Neural progenitor cell (in vitro differentiated cells): Measurements from ENCODE around the gene LSMEM2.

Experiments used
- EZH2 ChIP-seq: fragments of 200-600 bp; sonication (generic); IDR thresholded peaks from 2 replicates; pipeline ENCODE4 v1.6.1; 2017; ENCODE audit warnings: antibody characterized with exemption, mild to moderate bottlenecking, moderate library complexity
- TF ChIP-seq, protein P1 (sequence below): fragments of 200-600 bp; sonication (generic); IDR thresholded peaks from 2 replicates; pipeline ENCODE4 v1.5.1; 2017; ENCODE audit warnings: antibody characterized with exemption, mild to moderate bottlenecking

DNA sequence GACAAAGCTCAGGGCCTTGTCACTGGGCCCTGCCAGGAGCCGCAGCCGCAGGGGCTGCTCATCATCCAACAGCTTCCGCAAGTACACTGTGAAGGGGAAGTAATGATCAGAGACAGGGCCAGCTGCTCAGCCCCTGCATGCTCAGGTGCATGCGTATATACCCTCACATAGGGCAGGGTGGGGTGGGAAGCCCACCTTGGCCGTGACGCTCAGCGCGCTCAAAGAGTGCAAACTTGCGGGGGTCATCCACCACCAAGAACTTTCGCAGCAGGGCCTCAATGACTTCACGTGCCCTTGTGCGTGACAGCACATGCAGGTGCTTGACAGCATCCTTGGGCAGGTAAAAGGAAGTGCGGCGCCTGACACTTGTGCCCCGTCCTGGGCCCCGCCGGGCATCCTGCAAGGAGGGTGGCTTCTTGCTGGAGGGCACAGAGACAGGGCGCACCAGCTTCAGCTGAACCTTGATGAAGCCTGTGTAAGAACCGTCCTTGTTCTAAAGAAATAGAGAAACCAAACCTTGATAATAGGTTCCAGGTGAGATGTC lies 52.5 kb downstream of the LSMEM2 start:
- no peak for TF ChIP-seq EZH2
- TF ChIP-seq, protein P1, sequence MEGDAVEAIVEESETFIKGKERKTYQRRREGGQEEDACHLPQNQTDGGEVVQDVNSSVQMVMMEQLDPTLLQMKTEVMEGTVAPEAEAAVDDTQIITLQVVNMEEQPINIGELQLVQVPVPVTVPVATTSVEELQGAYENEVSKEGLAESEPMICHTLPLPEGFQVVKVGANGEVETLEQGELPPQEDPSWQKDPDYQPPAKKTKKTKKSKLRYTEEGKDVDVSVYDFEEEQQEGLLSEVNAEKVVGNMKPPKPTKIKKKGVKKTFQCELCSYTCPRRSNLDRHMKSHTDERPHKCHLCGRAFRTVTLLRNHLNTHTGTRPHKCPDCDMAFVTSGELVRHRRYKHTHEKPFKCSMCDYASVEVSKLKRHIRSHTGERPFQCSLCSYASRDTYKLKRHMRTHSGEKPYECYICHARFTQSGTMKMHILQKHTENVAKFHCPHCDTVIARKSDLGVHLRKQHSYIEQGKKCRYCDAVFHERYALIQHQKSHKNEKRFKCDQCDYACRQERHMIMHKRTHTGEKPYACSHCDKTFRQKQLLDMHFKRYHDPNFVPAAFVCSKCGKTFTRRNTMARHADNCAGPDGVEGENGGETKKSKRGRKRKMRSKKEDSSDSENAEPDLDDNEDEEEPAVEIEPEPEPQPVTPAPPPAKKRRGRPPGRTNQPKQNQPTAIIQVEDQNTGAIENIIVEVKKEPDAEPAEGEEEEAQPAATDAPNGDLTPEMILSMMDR: no peak
